ENCODE data around the gene PIM3.

PIM3 gene

GRCh38 chr22:50008151-50009040 lies 47.8 kb downstream of the PIM3 start:
- no peak for DNase-seq (ENCODE audit: low spot score)

- DNase-seq (ENCODE audit: low spot score) = no peak
These were observed 48.7 kb downstream of the PIM3 start for GRCh38 chr22:50009251-50009650.

DNA sequence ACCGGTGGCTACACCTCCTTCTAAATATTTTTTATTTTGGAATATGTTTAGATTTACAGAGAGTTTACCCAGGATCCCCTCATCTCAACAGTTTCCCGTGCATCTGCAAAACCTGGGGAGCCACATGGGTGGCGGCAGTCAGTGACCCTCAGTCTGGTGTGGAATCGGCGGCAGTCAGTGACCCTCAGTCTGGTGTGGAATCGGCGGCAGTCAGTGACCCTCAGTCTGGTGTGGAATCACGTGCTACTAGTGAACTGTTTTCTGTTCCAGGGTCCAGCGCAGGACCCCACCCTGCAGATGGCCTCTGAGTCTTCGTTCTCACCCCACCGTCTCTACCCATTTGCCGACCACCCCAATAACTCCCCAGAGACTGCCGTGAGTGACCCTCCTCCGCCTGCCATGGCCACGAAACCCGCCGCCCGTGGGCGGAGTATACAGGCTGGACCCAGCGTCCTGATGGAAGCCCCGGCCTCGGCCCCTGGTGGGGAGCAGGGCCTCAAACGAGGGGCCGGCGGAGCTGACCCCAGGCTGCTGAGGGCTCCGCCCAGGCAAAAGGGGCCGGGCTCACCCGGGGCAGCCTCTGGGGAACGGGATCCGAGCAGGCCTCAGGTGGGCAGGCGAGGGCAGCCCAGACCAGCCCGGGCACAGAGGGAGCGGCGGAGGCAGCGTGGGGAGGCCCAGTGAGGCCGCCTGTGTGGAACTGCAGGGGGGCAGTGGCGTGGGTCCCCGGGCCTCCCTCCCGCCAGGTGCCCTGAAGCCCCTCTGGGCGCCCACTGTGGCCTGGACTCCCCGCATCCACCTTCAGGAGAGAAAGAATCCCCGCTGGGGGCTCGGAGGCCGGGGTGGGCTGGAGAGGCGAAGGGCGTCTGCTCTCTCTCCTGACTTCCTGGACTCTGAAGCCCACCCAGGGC lies 49.4 kb downstream of the PIM3 start:
- DNase-seq (ENCODE audit: low spot score) = no peak

DNA sequence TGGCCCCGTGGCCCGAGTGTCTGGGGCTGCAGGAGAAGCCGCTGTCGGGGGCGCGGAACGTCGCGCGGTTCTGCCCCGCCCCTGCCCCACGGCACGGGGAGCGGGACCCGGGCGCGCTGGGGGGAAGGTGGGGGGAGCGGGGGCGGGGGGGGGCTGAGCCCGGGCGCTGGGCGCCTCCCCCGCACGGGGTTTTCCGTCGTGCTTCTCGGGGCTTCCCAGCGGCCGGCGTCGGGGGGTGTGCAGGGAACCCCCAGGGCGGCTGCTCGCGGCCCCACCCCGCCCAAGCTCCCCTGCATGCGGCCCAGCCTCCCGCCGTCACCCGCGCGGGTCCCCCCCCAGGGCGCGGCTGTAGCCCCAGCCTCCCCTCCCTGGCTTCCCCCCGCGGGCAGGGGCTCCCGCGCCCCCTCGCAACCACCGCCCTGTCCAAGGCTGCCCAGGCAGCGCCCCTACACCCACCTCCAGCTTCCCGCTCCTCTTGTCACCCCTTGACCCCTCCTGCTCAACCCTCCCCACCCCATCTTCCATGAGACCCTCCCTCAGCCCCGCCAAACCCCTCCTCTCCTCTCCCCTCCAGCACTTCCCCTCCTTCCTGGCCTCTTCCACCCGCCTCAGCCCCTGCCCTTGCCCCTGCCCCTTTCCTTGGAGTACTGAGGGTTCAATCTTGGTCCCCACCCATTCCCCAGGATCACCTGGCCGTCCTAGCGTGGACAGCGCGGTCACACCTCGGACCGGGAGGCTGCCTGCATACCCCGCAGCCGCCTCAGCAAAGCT lies 50.3 kb downstream of the PIM3 start:
- DNase-seq (ENCODE audit: low spot score) = no peak

DNA sequence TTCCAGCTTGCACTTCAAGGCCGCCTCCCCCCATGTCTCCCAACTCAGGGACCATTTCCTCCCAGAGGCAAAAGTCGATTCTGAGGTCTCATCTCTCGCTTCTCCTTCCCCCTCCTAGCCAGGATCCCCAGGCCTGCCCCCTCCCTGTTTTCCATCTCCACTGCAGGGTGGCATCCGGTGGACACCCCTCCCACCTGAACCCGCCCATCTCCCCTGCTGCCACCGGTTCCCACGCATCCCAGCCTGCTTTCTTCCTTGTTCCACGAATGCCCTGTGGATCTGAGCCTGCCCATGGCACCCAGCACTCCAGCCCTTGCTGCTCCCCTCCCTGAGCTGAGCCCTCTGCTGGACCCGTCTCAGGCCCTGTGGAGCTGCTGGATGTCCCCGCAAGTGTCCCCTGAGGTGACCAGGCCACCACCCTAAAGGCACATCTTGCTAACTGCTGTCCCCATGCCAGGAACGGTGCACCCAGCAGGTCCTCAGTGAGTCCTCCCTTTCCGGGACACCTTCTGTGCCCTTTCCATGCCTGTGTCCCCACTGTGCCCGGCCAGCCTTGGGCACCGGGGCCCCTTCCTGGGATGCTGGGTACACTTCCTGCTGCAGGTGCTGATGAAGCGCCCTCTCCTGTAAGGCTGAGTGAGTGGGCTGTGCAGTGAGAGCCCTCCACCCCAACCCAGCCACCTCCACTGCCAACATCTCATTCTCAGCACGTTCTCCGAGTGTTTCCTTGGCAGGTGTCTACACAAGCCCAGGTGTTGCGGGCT lies 51.1 kb downstream of the PIM3 start:
- DNase-seq (ENCODE audit: low spot score) = no peak

- no peak for DNase-seq (ENCODE audit: low spot score)
These were observed 51.9 kb downstream of the PIM3 start, which contains the start of gene IL17REL for GRCh38 chr22:50012211-50013181. TSS of gene IL17REL (minus strand) at chr22:50012765. CDS start at chr22:50012646, 119 bp downstream.
